HFFc6 (cell line): ENCODE results near the gene TBX4. TPM values are rescaled to one million over a fixed set of nuclear protein-coding genes. Genes with fewer than 3 reads are reported as not detected.

Experiments
- DNase-seq: peaks from one replicate; pipeline ENCODE4 v3.0.0-alpha.2; 2018
- H3K27ac Mint-ChIP-seq: 2 replicates; pipeline ENCODE4 v1.8.0; 2020; ENCODE audit warnings: mild to moderate bottlenecking, mixed read lengths
- H3K27me3 Mint-ChIP-seq: 2 replicates; pipeline ENCODE4 v1.8.0; 2021; ENCODE audit warnings: mild to moderate bottlenecking, moderate library complexity, mixed read lengths; ENCODE audit not compliant: insufficient read depth
- H3K36me3 Mint-ChIP-seq: 2 replicates; pipeline ENCODE4 v1.8.0; 2021; ENCODE audit warnings: low read depth, mixed read lengths
- H3K4me1 Mint-ChIP-seq: 2 replicates; pipeline ENCODE4 v1.8.0; 2020; ENCODE audit warnings: low read depth, mixed read lengths
- H3K4me3 Mint-ChIP-seq: 2 replicates; pipeline ENCODE4 v1.8.0; 2020; ENCODE audit warnings: mild to moderate bottlenecking, moderate library complexity, mixed read lengths
- H3K9me3 Mint-ChIP-seq: 2 replicates; pipeline ENCODE4 v1.8.0; 2020; ENCODE audit warnings: mild to moderate bottlenecking, mixed read lengths
- total RNA-seq, 6 experiments: library from RNA; stranded (reverse); fragmentation: NEBNext Ultra II Directional; extraction: Animal tissue kit (Norgen Biotek cat#: 25700); gene quantifications; 2 replicates in 1 of 6; 3 replicates in 5 of 6; pipeline ENCODE4 v1.2.3, GENCODE V29; 2021
- TF ChIP-seq, protein P1 (sequence below): fragments of 200-600 bp; sonication (generic); IDR thresholded peaks from 2 replicates; pipeline ENCODE4 v1.5.0; 2021; ENCODE audit warnings: antibody characterized with exemption, mild to moderate bottlenecking

The TBX4 gene
- total RNA-seq, 6 experiments from 2014 or later = 0.11 to 0.26 (median 0.18) TPM; not detected in 3

DNA sequence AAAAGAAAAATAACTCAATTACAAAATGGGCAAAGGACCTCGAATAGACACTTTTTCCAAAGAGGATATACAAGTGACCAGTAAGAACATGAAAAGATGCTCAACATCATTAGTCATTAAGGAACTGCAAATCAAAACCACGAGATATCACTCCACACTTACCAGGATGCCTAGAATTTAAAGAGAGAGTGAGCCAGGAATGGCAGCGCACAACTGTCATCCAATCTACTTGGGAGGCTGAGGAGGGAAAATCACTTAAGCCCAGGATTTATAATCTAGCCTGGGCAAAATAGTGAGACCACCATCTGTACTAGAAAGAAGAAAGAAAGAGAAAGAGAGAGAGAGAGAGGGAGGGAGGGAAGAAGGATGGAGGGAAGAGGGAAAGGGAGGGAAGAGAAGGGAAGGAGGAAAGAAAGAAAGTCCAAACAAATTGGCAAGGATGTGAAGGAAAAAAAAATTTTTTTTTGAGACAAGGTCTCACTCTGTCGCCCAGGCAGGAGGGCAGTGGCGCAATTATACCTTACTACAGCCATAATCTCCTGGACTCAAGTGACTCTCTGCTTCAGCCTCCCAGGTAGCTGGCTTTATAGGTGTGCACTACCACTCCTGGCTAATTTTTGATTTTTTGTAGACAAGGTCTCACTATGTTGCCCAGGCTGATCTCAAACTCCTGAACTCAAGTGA, 30.0 kb upstream of the TBX4 start:
- Mint-ChIP-seq H3K27ac (no peak overlapping the region), H3K4me3 (no peak overlapping the region), H3K4me1 (peaks cover 24% of the 10 kb centered on the region), H3K9me3 (no peaks in the 10 kb centered on the region), H3K36me3 (no peaks in the 10 kb centered on the region), H3K27me3 (peaks cover 23% of the 10 kb centered on the region)
- TF ChIP-seq, protein P1, sequence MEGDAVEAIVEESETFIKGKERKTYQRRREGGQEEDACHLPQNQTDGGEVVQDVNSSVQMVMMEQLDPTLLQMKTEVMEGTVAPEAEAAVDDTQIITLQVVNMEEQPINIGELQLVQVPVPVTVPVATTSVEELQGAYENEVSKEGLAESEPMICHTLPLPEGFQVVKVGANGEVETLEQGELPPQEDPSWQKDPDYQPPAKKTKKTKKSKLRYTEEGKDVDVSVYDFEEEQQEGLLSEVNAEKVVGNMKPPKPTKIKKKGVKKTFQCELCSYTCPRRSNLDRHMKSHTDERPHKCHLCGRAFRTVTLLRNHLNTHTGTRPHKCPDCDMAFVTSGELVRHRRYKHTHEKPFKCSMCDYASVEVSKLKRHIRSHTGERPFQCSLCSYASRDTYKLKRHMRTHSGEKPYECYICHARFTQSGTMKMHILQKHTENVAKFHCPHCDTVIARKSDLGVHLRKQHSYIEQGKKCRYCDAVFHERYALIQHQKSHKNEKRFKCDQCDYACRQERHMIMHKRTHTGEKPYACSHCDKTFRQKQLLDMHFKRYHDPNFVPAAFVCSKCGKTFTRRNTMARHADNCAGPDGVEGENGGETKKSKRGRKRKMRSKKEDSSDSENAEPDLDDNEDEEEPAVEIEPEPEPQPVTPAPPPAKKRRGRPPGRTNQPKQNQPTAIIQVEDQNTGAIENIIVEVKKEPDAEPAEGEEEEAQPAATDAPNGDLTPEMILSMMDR = no peak
- DNase-seq = no peak

DNA sequence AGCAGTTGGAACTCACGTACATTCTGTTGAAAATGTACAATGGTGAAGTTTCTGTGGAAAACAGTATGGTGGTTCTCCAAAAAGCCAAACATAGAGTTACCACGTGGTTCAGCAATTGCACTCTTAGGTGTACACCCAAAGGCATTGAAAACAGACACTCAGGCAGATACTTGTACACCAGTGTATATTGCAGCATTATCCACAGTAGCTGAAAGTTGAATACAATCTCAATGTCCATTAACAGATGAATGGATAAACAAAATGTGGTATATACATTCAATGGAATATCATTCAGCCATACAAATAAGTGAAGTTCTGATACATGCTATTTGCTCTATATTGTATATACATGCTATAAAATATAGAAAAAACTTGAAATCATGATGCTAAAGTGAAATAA, 29.4 kb upstream of the TBX4 start:
- Mint-ChIP-seq H3K4me3 (no peak overlapping the region), H3K27me3 (peaks cover 23% of the 10 kb centered on the region), H3K4me1 (peaks cover 31% of the 10 kb centered on the region), H3K9me3 (no peaks in the 10 kb centered on the region; the same call in 1 of the 2 replicates), H3K36me3 (no peaks in the 10 kb centered on the region; the same call in 1 of the 2 replicates), H3K27ac (no peak overlapping the region)
- no peak for DNase-seq
- TF ChIP-seq, protein P1 = no peak

DNA sequence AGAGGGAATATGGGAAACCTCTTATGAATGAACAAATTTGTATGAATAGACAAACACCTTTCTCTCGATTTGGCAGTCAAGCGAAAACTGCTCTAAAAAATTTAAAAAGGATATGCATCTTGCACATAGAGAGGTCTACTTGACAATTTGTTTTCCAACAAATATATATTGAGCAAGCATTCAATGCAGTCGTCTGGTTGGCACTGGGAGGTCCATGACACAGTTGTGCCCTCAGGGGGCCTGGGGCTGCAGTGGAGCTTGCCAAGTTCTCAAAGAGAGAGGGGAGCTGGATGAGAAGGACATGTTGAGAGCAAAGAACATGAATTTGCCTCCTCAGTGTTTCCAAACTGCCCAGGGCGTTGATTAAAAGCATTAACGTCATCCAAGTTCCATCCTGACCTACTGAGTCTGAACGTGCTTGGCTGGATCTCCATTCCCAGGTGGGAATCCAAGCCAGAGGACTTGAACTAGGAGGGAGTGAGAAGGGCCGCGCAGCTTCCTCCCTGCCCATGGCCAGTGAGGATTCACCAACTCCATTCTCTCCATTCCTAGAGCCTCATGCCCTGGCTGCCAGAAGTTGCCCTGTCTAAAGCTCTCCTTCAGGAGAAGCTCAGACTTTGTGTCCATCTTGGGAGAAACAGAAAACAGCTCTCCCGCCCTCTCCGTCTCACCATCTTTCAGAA, 28.1 kb upstream of the TBX4 start:
- DNase-seq = no peak
- Mint-ChIP-seq H3K36me3 (no peaks in the 10 kb centered on the region; the same call in 1 of the 2 replicates), H3K9me3 (no peaks in the 10 kb centered on the region; the same call in 1 of the 2 replicates), H3K27me3 (peaks cover 18% of the 10 kb centered on the region), H3K27ac (no peak overlapping the region), H3K4me3 (no peak overlapping the region), H3K4me1 (peaks cover 32% of the 10 kb centered on the region)
- TF ChIP-seq, protein P1 = no peak

DNA sequence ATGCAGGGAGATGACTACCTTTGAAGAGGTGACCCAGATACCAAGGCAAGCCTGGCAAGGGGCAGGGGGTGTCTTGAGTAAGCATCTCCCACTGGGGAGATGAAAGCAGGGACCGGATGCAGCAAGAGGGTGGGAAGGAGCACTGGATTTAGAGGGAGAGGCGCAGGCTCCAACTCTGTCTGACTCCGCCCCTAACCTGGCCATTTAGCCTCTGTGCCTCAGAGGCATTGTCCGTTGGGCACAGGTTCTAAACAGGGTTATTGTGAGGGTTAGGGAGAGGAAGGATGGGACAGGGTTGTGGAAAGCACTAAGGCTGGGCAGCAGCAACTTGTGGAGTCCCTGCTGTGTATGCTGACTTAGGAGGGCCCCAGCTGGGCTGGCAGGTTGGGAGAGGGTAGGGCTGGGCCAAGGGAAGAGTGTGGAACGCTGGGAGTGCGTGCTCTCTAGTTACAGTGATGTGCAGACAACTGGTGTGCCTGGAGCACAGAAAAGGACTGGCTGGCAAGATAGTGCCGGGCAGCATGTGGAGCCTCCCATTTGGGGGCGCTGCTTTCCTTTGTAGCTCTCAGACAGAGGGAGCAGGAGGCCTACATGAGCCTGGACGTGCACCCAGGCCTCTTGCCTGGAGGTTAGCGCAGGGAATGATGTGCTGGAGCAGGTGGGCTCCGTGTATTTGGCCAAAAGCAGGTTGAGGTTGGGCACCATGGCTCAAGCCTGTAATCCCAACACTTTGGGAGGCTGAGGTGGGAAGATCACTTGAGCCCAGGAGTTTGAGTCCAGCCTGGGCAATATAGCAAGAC, 26.3 kb upstream of the TBX4 start:
- Mint-ChIP-seq H3K9me3 (no peaks in the 10 kb centered on the region; the same call in 1 of the 2 replicates), H3K4me3 (no peak overlapping the region), H3K4me1 (peaks cover 32% of the 10 kb centered on the region), H3K36me3 (no peaks in the 10 kb centered on the region; the same call in 1 of the 2 replicates), H3K27ac (no peak overlapping the region; the same call in 1 of the 2 replicates), H3K27me3 (peaks cover 10% of the 10 kb centered on the region)
- TF ChIP-seq, protein P1 = peak; percentile 53
- DNase-seq = no peak

DNA sequence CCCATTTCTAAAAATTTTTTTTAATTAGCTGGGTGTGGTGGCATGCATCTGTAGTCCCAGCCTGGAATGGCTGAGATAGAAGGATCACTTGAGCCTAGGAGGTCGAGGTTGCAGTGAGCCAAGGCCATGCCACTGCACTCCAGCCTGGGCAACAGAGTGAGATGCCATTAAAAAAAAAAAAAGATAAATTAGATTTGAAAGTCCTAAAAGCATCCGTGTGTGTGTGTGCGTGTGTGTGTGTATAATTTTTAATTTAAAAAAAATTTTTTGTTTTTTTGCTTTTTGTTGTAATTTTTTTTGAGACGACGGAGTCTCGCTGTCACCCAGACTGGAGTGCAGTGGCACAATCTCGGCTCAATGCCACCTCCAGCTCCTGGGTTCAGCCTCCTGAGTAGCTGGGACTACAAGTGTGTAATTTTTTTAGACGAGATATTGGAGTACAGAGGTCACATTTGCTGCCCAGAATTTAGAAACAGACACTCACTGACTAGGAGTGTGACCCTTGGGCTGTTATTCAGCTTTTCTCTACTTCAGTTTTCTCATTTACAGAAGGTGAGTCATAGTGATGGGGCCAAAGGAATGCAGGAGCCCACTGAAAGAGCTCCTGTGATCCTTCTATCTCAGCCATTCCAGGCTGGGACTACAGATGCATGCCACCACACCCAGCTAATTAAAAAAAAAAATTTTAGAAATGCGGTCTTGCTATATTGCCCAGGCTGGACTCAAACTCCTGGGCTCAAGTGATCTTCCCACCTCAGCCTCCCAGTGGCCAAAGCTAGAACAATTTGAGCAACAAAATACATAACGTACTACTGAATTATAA, 25.5 kb upstream of the TBX4 start:
- H3K36me3 Mint-ChIP-seq = no peaks in the 10 kb centered on the region; the same call in 1 of the 2 replicates
- H3K4me3 Mint-ChIP-seq = no peak overlapping the region
- H3K27ac Mint-ChIP-seq = no peak overlapping the region; the same call in 1 of the 2 replicates
- H3K4me1 Mint-ChIP-seq = peaks cover 38% of the 10 kb centered on the region
- H3K27me3 Mint-ChIP-seq = peaks cover 10% of the 10 kb centered on the region
- no peaks in the 10 kb centered on the region; the same call in 1 of the 2 replicates for H3K9me3 Mint-ChIP-seq
- TF ChIP-seq, protein P1 = peak; percentile 65
- DNase-seq = peak; percentile 85
